HepG2 (cell line): Measurements from ENCODE around the gene RPS6KA5. TPM values are rescaled to one million over a fixed set of nuclear protein-coding genes. Genes with fewer than 3 reads are reported as not detected.

Experiments
- ATAC-seq: fragments of 200-7000 bp; cut with Tn5 transposase; 3 replicates; pipeline ENCODE4 v1.9.1; 2020; ENCODE audit warnings: mild to moderate bottlenecking, moderate library complexity
- BruUV-seq: library from RNA; stranded (reverse); fragments of 400-500 nt; replicated peaks from 2 replicates; lab custom pipeline; 2021; lab: Mats Ljungman, UMichigan
- CTCF ChIA-PET: fragments of 300-600 bp; formaldehyde crosslinking; extraction: SDS; loops from one replicate; lab custom pipeline; 2021; ENCODE audit warnings: low total read pairs, inconsistent platforms, low intra/inter-chr PET ratio; lab: Yijun Ruan, JAX
- POLR2A ChIA-PET: fragments of 350-600 bp; sonication (Branson Sonifier 250); formaldehyde crosslinking; loops from one replicate; lab custom pipeline; 2020; ENCODE audit warnings: antibody characterized with exemption, inconsistent platforms; lab: Yijun Ruan, JAX
- DNase-seq: peaks from one replicate; pipeline ENCODE4 v3.0.0-alpha.2; 2015; ENCODE audit warnings: low spot score
- FAIRE-seq: peaks from 3 replicates; lab custom pipeline; 2011; peaks lifted over from hg19 to GRCh38; lab: Jason Lieb, UNC
- H2AFZ ChIP-seq: one replicate; pipeline ENCODE4 v1.6.1; 2011; ENCODE audit warnings: low read length, inconsistent platforms
- H3K27ac ChIP-seq: fragments of 300-600 bp; 3 replicates; pipeline ENCODE4 v1.8.0; 2011; ENCODE audit warnings: mixed run types, mild to moderate bottlenecking, mixed read lengths, low read length, inconsistent platforms; ENCODE audit not compliant: insufficient read depth; ENCODE audit errors: extremely low read length
- H3K27me3 ChIP-seq, 2 experiments: fragments of 200-600 bp in 1 of 2; 2 replicates in 1 of 2; 3 replicates in 1 of 2; pipeline versions ENCODE4 v1.6.0 to v1.8.0; 2011; ENCODE audit warnings: low read length in 2 of 2, mild to moderate bottlenecking in 2 of 2, moderate library complexity in 2 of 2, inconsistent platforms in 1 of 2; ENCODE audit not compliant: insufficient read depth in 2 of 2, control insufficient read depth in 1 of 2
- H3K36me3 ChIP-seq, 2 experiments: fragments of 200-600 bp in 1 of 2; replicated peaks in 1 of 2; 2 replicates in 1 of 2; 3 replicates in 1 of 2; pipeline versions ENCODE4 v1.5.1 to v1.8.0; 2011; ENCODE audit warnings: low read length in 2 of 2, inconsistent platforms in 1 of 2; ENCODE audit not compliant: insufficient read depth in 2 of 2, control insufficient read depth in 1 of 2
- H3K4me1 ChIP-seq: 2 replicates; pipeline ENCODE4 v1.5.1; 2012; ENCODE audit warnings: low read length, inconsistent platforms; ENCODE audit not compliant: insufficient read depth
- H3K4me2 ChIP-seq: 2 replicates; pipeline ENCODE4 v1.6.0; 2011; ENCODE audit warnings: low read depth, low read length, inconsistent platforms
- H3K4me3 ChIP-seq, 3 experiments: fragments of 200-600 bp in 1 of 3; sonication (generic), shearing (Covaris generic) in 1 of 3; replicated peaks in 1 of 3; 2 replicates each; pipeline ENCODE4 v1.5.1; 2011 to 2016; ENCODE audit warnings: low read length in 3 of 3, inconsistent platforms in 2 of 3, low read depth in 2 of 3, mild to moderate bottlenecking in 2 of 3, control low read depth in 1 of 3, mixed read lengths in 1 of 3; ENCODE audit not compliant: insufficient read depth in 1 of 3
- H3K79me2 ChIP-seq: one replicate; pipeline ENCODE4 v1.6.1; 2011; ENCODE audit warnings: low read length, inconsistent platforms; ENCODE audit not compliant: insufficient read depth
- H3K9ac ChIP-seq: 2 replicates; pipeline ENCODE4 v1.6.0; 2011; ENCODE audit warnings: mild to moderate bottlenecking, low read depth, low read length, inconsistent platforms; ENCODE audit not compliant: insufficient read depth
- H3K9me3 ChIP-seq: 2 replicates; pipeline ENCODE4 v1.5.1; 2012; ENCODE audit warnings: mild to moderate bottlenecking, low read length
- H4K20me1 ChIP-seq: 2 replicates; pipeline ENCODE4 v1.6.0; 2011; ENCODE audit warnings: inconsistent platforms, mild to moderate bottlenecking, low read length, moderate library complexity; ENCODE audit not compliant: insufficient read depth
- CBX2 ChIP-seq, 2 experiments: fragments of 200-600 bp in 1 of 2; sonication (generic); formaldehyde crosslinking in 1 of 2; IDR thresholded peaks; 2 replicates each; pipeline versions ENCODE4 v1.7.0 to v1.8.1; 2018 to 2022; ENCODE audit warnings: low read depth in 2 of 2, low read length in 1 of 2, mild to moderate bottlenecking in 1 of 2, missing genetic modification reagents in 1 of 2
- CHD4 ChIP-seq: fragments of 200-600 bp; sonication (generic); IDR thresholded peaks from 2 replicates; pipeline ENCODE4 v1.7.0; 2017; ENCODE audit warnings: mild to moderate bottlenecking, low read length, borderline replicate concordance
- DNMT1 ChIP-seq: sonication (generic); formaldehyde crosslinking; IDR thresholded peaks from 2 replicates; pipeline ENCODE4 v1.5.1; 2020; ENCODE audit warnings: mild to moderate bottlenecking, missing genetic modification reagents
- FIP1L1 ChIP-seq: fragments of 200-400 bp; formaldehyde crosslinking; IDR thresholded peaks from 2 replicates; pipeline ENCODE4 v1.6.1; 2018; ENCODE audit warnings: low read depth, mild to moderate bottlenecking, low read length, moderate library complexity, borderline replicate concordance; ENCODE audit not compliant: insufficient read depth
- KLF9 ChIP-seq: IDR thresholded peaks from 2 replicates; pipeline ENCODE4 v1.6.1; 2016; ENCODE audit warnings: low read depth
- NCOA5 ChIP-seq: sonication (generic); formaldehyde crosslinking; IDR thresholded peaks from 2 replicates; pipeline ENCODE4 v1.4.0; 2020; ENCODE audit warnings: missing genetic modification reagents
- NFKB2 ChIP-seq: sonication (generic); formaldehyde crosslinking; IDR thresholded peaks from 2 replicates; pipeline ENCODE4 v1.4.0; 2020; ENCODE audit warnings: missing genetic modification reagents, borderline replicate concordance
- SALL1 ChIP-seq: sonication (generic); formaldehyde crosslinking; IDR thresholded peaks from 2 replicates; pipeline ENCODE4 v1.8.0; 2022; ENCODE audit warnings: mild to moderate bottlenecking, missing genetic modification reagents
- SRSF9 ChIP-seq: fragments of 200-400 bp; formaldehyde crosslinking; IDR thresholded peaks from 2 replicates; pipeline ENCODE4 v1.6.1; 2018; ENCODE audit warnings: borderline replicate concordance, mild to moderate bottlenecking, low read depth, low read length; ENCODE audit not compliant: insufficient read depth, poor library complexity, severe bottlenecking
- TFAP4 ChIP-seq: sonication (generic); IDR thresholded peaks from 2 replicates; pipeline ENCODE4 v1.6.1; 2016; ENCODE audit warnings: low read depth, borderline replicate concordance
- YEATS2 ChIP-seq: sonication (generic); formaldehyde crosslinking; IDR thresholded peaks from 2 replicates; pipeline ENCODE4 v1.4.0; 2020; ENCODE audit warnings: missing genetic modification reagents, borderline replicate concordance
- ZBTB21 ChIP-seq: sonication (generic); formaldehyde crosslinking; IDR thresholded peaks from 2 replicates; pipeline ENCODE4 v1.4.0; 2020; ENCODE audit warnings: missing genetic modification reagents
- ZBTB25 ChIP-seq: IDR thresholded peaks from 2 replicates; pipeline ENCODE4 v1.6.1; 2018; ENCODE audit warnings: missing genetic modification reagents
- ZNF234 ChIP-seq: sonication (generic); formaldehyde crosslinking; conservative IDR thresholded peaks from 2 replicates; pipeline ENCODE4 v1.5.1; 2020; ENCODE audit warnings: mild to moderate bottlenecking, missing genetic modification reagents
- ZNF382 ChIP-seq: sonication (generic); formaldehyde crosslinking; IDR thresholded peaks from 2 replicates; pipeline ENCODE4 v1.5.0; 2020; ENCODE audit warnings: missing genetic modification reagents, mild to moderate bottlenecking, borderline replicate concordance
- ZNF703 ChIP-seq: sonication (generic); formaldehyde crosslinking; IDR thresholded peaks from 2 replicates; pipeline ENCODE4 v1.5.1; 2020; ENCODE audit warnings: missing genetic modification reagents, mild to moderate bottlenecking, moderate library complexity, borderline replicate concordance
- ZNF709 ChIP-seq: sonication (generic); formaldehyde crosslinking; IDR thresholded peaks from 2 replicates; pipeline ENCODE4 v1.5.0; 2020; ENCODE audit warnings: mild to moderate bottlenecking, missing genetic modification reagents
- WGBS: methylation state at CpG from one replicate; pipeline ENCODE4 v1.1.6; 2017; ENCODE audit warnings: low lambda C conversion rate; 5-methylcytosine and 5-hydroxymethylcytosine counted together
- in situ Hi-C: cut with HindIII; loops from 2 replicates; pipeline ENCODE4 v1.10.0; 2017; ENCODE audit warnings: low pct_unique_long_range_greater_than_20kb; ENCODE audit not compliant: extremely low pct_ligation_motif_present
- intact Hi-C: fragments of 100-400 bp; cut with micrococcal nuclease; formaldehyde crosslinking; loops from one replicate; pipeline ENCODE4 v1.10.0; 2022; ENCODE audit not compliant: unreplicated experiment
- polyA plus RNA-seq, 8 experiments: library from polyadenylated mRNA; depleted of rRNA in 3 of 8; stranded (reverse) in 7 of 8; unstranded in 1 of 8; fragments of >200 nt; fragmentation: Illumina TruSeq in 4 of 8; extraction: Trizol in 4 of 8; gene quantifications; 2 replicates each; pipeline versions ENCODE4 v1.2.1 to v1.2.3, GENCODE V29; 2011 to 2016; ENCODE audit warnings: low read depth in 4 of 8, missing spikeins in 1 of 8, mixed read lengths in 1 of 8; ENCODE audit not compliant: insufficient read depth in 1 of 8
- total RNA-seq, 5 experiments: library from RNA; depleted of rRNA; stranded (reverse); fragments of >200 nt; fragmentation: Illumina TruSeq; extraction: Trizol; gene quantifications; 2 replicates each; pipeline ENCODE4 v1.2.3, GENCODE V29; 2016; ENCODE audit warnings: low read depth in 1 of 5
- TF ChIP-seq, protein P1 (sequence below): sonication (generic); formaldehyde crosslinking; IDR thresholded peaks from 2 replicates; pipeline ENCODE4 v1.4.0; 2020; ENCODE audit warnings: missing genetic modification reagents, borderline replicate concordance

RPS6KA5 gene
- total and polyA plus RNA-seq, 2 of the 13 experiments (the other 11 are each of a cell fraction or from before 2014, with no cell fraction given): 0.50 to 0.58 TPM

DNA sequence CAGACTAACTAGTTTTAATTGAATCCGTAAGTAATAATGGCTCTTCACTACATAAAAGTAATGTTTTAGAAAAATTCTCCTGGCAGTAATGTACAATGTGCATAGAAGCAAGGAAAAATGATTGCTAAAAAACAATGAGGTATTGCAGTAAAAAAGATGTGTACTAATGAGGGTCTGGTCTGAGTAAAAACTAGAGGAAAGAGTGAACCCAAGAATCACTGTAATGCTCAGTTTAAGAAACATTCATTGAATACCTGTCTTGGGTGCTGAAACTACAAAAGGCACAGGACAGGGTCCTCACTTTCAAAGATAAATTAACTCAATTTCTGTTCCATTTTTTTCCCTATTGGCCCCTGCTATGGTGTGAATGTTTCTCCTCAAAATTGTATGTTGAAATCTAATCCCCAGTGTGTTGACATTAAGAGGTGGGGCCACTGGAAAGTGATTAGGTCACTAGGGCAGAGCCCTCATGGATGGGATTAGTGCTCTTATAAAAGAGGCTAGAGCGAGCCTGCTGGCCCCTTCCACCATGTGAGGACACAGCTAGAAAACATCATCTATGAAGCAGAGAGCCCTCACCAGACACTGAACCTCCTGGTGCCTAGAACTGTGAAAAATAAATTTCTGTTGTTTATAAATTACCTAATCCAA lies 51.6 kb downstream of the RPS6KA5 start:
- Histone ChIP-seq H3K9ac (no peak overlapping the region), H3K27me3 (no peaks in the 10 kb centered on the region; a peak in 1 of 5 replicates), H3K4me1 (no peaks in the 10 kb centered on the region), H3K4me2 (no peak overlapping the region), H4K20me1 (no peaks in the 10 kb centered on the region), H3K4me3 (no peak overlapping the region), H3K36me3 (no peaks in the 10 kb centered on the region), H3K9me3 (no peaks in the 10 kb centered on the region), H2AFZ (no peak overlapping the region), H3K27ac (no peak overlapping the region), H3K79me2 (no peaks in the 10 kb centered on the region)
- CTCF ChIA-PET: no interaction called here
- POLR2A ChIA-PET: no interaction called here
- TF ChIP-seq ZBTB25: no peak
- TF ChIP-seq SALL1 (CRISPR knock-in tag): no peak
- no peak for TF ChIP-seq DNMT1 (CRISPR knock-in tag)
- TF ChIP-seq NFKB2 (CRISPR knock-in tag): no peak
- no peak for TF ChIP-seq FIP1L1
- TF ChIP-seq ZNF703 (CRISPR knock-in tag): no peak
- no peak for TF ChIP-seq NCOA5
- TF ChIP-seq SRSF9: no peak
- TF ChIP-seq YEATS2 (CRISPR knock-in tag): no peak
- TF ChIP-seq TFAP4: no peak
- TF ChIP-seq ZBTB21 (CRISPR knock-in tag): no peak
- TF ChIP-seq KLF9 (CRISPR knock-in tag): no peak
- TF ChIP-seq, protein P1, sequence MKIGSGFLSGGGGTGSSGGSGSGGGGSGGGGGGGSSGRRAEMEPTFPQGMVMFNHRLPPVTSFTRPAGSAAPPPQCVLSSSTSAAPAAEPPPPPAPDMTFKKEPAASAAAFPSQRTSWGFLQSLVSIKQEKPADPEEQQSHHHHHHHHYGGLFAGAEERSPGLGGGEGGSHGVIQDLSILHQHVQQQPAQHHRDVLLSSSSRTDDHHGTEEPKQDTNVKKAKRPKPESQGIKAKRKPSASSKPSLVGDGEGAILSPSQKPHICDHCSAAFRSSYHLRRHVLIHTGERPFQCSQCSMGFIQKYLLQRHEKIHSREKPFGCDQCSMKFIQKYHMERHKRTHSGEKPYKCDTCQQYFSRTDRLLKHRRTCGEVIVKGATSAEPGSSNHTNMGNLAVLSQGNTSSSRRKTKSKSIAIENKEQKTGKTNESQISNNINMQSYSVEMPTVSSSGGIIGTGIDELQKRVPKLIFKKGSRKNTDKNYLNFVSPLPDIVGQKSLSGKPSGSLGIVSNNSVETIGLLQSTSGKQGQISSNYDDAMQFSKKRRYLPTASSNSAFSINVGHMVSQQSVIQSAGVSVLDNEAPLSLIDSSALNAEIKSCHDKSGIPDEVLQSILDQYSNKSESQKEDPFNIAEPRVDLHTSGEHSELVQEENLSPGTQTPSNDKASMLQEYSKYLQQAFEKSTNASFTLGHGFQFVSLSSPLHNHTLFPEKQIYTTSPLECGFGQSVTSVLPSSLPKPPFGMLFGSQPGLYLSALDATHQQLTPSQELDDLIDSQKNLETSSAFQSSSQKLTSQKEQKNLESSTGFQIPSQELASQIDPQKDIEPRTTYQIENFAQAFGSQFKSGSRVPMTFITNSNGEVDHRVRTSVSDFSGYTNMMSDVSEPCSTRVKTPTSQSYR (CRISPR knock-in tag): no peak
- no peak for TF ChIP-seq ZNF382
- no peak for TF ChIP-seq CHD4
- TF ChIP-seq CBX2 (IDR thresholded peaks at IDR 0.05; ENCODE audit: low read depth, low read length): no peak
- TF ChIP-seq CBX2 (CRISPR knock-in tag; IDR thresholded peaks at IDR 0.05; ENCODE audit: low read depth): no peak
- no peak for TF ChIP-seq ZNF234 (CRISPR knock-in tag)
- TF ChIP-seq ZNF709: no peak
- 32% methylated on average over 2 of the region's 2 CpGs for WGBS
- BruUV-seq: no TSS peak
- no peak for DNase-seq
- intact Hi-C loops (no loop called here), in situ Hi-C loops (no loop called here)
- ATAC-seq: no peak
- no peak for FAIRE-seq
